Astrocyte of the spinal cord (primary cell): ENCODE data around the gene RAB1B.
"Not testable (repeated sequence)": the region's sequence is repeated elsewhere in the genome, so short reads cannot be mapped to it uniquely, and the experiment has no call there.

ENCODE experiments used
- DNase-seq: peaks from one replicate; pipeline ENCODE4 v3.0.0; 2011; ENCODE audit warnings: low read depth, low spot score
- H3K4me3 ChIP-seq: 2 replicates; pipeline ENCODE4 v1.5.1; 2011; ENCODE audit warnings: low read depth, mild to moderate bottlenecking, low read length, moderate library complexity
- CTCF ChIP-seq: IDR thresholded peaks from 2 replicates; pipeline ENCODE4 v1.5.1; 2012; ENCODE audit warnings: low read depth, mild to moderate bottlenecking, low read length, inconsistent platforms
- in situ Hi-C: cut with HindIII; loops from 2 replicates; pipeline ENCODE4 v1.10.0; 2017; ENCODE audit warnings: low sequenced_read_pairs

The RAB1B gene

GRCh38 chr11:66297610-66298009 is 29.2 kb downstream of the RAB1B start:
- H3K4me3 ChIP-seq = no peak overlapping the region
- no peak for TF ChIP-seq CTCF
- in situ Hi-C loops = no loop called here
- no peak for DNase-seq

GRCh38 chr11:66299186-66299585 is 30.7 kb downstream of the RAB1B start:
- in situ Hi-C loops = no loop called here
- no peak for DNase-seq
- H3K4me3 ChIP-seq = no peak overlapping the region
- no peak for TF ChIP-seq CTCF

- in situ Hi-C loops = no loop called here
Observed at GRCh38 chr11:66302656-66303055, 34.2 kb downstream of the RAB1B start.

GRCh38 chr11:66309475-66309874 is 41.0 kb downstream of the RAB1B start:
- no peak for DNase-seq
- no peak for TF ChIP-seq CTCF
- in situ Hi-C loops = no loop called here
- H3K4me3 ChIP-seq = no peak overlapping the region

More at GRCh38 chr11:66302656-66303055, 34.2 kb downstream of the RAB1B start:
- no peak for DNase-seq
- no peak overlapping the region for H3K4me3 ChIP-seq
- no peak for TF ChIP-seq CTCF

- TF ChIP-seq CTCF = no peak
- DNase-seq = no peak
- H3K4me3 ChIP-seq = no peak overlapping the region
- in situ Hi-C loops = no loop called here
Observed at GRCh38 chr11:66310324-66310723, 41.9 kb downstream of the RAB1B start.

GRCh38 chr11:66310803-66311440 is 42.5 kb downstream of the RAB1B start:
- H3K4me3 ChIP-seq, in situ Hi-C loops, DNase-seq: not testable (repeated sequence)

GRCh38 chr11:66311470-66311964 is 43.1 kb downstream of the RAB1B start:
- peak overlapping the region; percentile 40 for H3K4me3 ChIP-seq
- DNase-seq = no peak
- in situ Hi-C loops = no loop called here
- peak; percentile 95 for TF ChIP-seq CTCF
